ENCODE results near the gene MAP1B. TPM values are rescaled to one million over a fixed set of nuclear protein-coding genes. Genes with fewer than 3 reads are reported as not detected.

Gene MAP1B
- total and polyA plus RNA-seq, 2 donors from 2014 or later, result 3.6 to 57.0 TPM

GRCh38 chr5:72064801-72065570 lies 42.3 kb upstream of the MAP1B start:
- H3K27me3 ChIP-seq (ENCODE audit: control insufficient read depth, insufficient read depth, low read length), result no peaks in the 10 kb centered on the region
- no peaks in the 10 kb centered on the region for H3K36me3 ChIP-seq (ENCODE audit: control insufficient read depth in 2 of 3, insufficient read depth in 3 of 3, low read length in 3 of 3)
- no peak overlapping the region for H3K4me3 ChIP-seq (ENCODE audit: low read length in 3 of 3)
- no peak for TF ChIP-seq CTCF (IDR thresholded peaks at IDR 0.05; ENCODE audit: borderline replicate concordance, extremely low read depth, insufficient read depth)
- H3K27ac ChIP-seq (ENCODE audit: low read depth in 2 of 2, low read length in 2 of 2), result no peak overlapping the region
- no peaks in the 10 kb centered on the region for H3K9me3 ChIP-seq (ENCODE audit: control insufficient read depth in 2 of 3, insufficient read depth in 1 of 3, low read length in 3 of 3)
- DNase-seq, result no peak
- intact Hi-C loops (cut with DNase I), result no loop called here
- H3K9ac ChIP-seq (ENCODE audit: low read length in 3 of 3), result no peak overlapping the region
- H3K4me1 ChIP-seq (ENCODE audit: control insufficient read depth in 2 of 3, insufficient read depth in 2 of 3, low read depth in 1 of 3, low read length in 3 of 3), result no peaks in the 10 kb centered on the region
- no peak for FAIRE-seq

GRCh38 chr5:72065751-72066255 lies 41.5 kb upstream of the MAP1B start:
- intact Hi-C loops (cut with DNase I), result no loop called here
- Histone ChIP-seq H3K9me3 (ENCODE audit: control insufficient read depth in 2 of 3, insufficient read depth in 1 of 3, low read length in 3 of 3) (no peaks in the 10 kb centered on the region), H3K27ac (ENCODE audit: low read depth in 2 of 2, low read length in 2 of 2) (no peak overlapping the region), H3K4me1 (ENCODE audit: control insufficient read depth in 2 of 3, insufficient read depth in 2 of 3, low read depth in 1 of 3, low read length in 3 of 3) (no peaks in the 10 kb centered on the region), H3K9ac (ENCODE audit: low read length in 3 of 3) (no peak overlapping the region), H3K27me3 (ENCODE audit: control insufficient read depth, insufficient read depth, low read length) (no peaks in the 10 kb centered on the region), H3K4me3 (ENCODE audit: low read length in 3 of 3) (no peak overlapping the region), H3K36me3 (ENCODE audit: control insufficient read depth in 2 of 3, insufficient read depth in 3 of 3, low read length in 3 of 3) (no peaks in the 10 kb centered on the region)
- FAIRE-seq (no peak), DNase-seq (peak in 4 of 5 donors; percentile 65 to 69 (median 67))
- no peak for TF ChIP-seq CTCF (IDR thresholded peaks at IDR 0.05; ENCODE audit: borderline replicate concordance, extremely low read depth, insufficient read depth)

- TF ChIP-seq CTCF (IDR thresholded peaks at IDR 0.05; ENCODE audit: borderline replicate concordance, extremely low read depth, insufficient read depth), result no peak
- no peak overlapping the region for H3K9ac ChIP-seq (ENCODE audit: low read length in 3 of 3)
Measured at GRCh38 chr5:72066705-72067107, 40.6 kb upstream of the MAP1B start.

More at GRCh38 chr5:72066705-72067107, 40.6 kb upstream of the MAP1B start:
- Histone ChIP-seq H3K9me3 (ENCODE audit: control insufficient read depth in 2 of 3, insufficient read depth in 1 of 3, low read length in 3 of 3) (no peaks in the 10 kb centered on the region), H3K27me3 (ENCODE audit: control insufficient read depth, insufficient read depth, low read length) (no peaks in the 10 kb centered on the region), H3K4me1 (ENCODE audit: control insufficient read depth in 2 of 3, insufficient read depth in 2 of 3, low read depth in 1 of 3, low read length in 3 of 3) (no peaks in the 10 kb centered on the region), H3K4me3 (ENCODE audit: low read length in 3 of 3) (no peak overlapping the region), H3K36me3 (ENCODE audit: control insufficient read depth in 2 of 3, insufficient read depth in 3 of 3, low read length in 3 of 3) (no peaks in the 10 kb centered on the region), H3K27ac (ENCODE audit: low read depth in 2 of 2, low read length in 2 of 2) (no peak overlapping the region)
- intact Hi-C loops (cut with DNase I), result no loop called here
- FAIRE-seq (no peak), DNase-seq (no peak)

All from kidney (tissue), 14 donors.